Ureter (tissue), 1 donor: ENCODE results near the gene FANCM. TPM values are rescaled to one million over a fixed set of nuclear protein-coding genes. Genes with fewer than 3 reads are reported as not detected.
"Not testable (repeated sequence)": the region's sequence is repeated elsewhere in the genome, so short reads cannot be mapped to it uniquely, and the experiment has no call there.

Experiments
- DNase-seq: peaks from one replicate; pipeline ENCODE4 v3.0.0-alpha.2; 2020; ENCODE audit warnings: low spot score
- total RNA-seq: library from RNA; stranded (reverse); gene quantifications from one replicate; pipeline ENCODE4 v1.2.4, GENCODE V29; 2023
- donor health status: DM: yes; HTN: yes; CAD: no.

The FANCM gene
- total RNA-seq, 1 donor from 2014 or later = 9.9 TPM

GRCh38 chr14:45144658-45145057, 8.9 kb downstream of the FANCM start:
- no peak for DNase-seq

GRCh38 chr14:45145214-45145613, 9.5 kb downstream of the FANCM start:
- no peak for DNase-seq

GRCh38 chr14:45149602-45150001, 13.9 kb downstream of the FANCM start:
- no peak for DNase-seq

- DNase-seq = no peak
Observed at GRCh38 chr14:45150386-45150890, 14.7 kb downstream of the FANCM start.

- no peak for DNase-seq
Observed at GRCh38 chr14:45156067-45156466, 20.3 kb downstream of the FANCM start.

GRCh38 chr14:45169906-45170305, 34.2 kb downstream of the FANCM start:
- no peak for DNase-seq

GRCh38 chr14:45177076-45177475, 41.3 kb downstream of the FANCM start:
- no peak for DNase-seq

GRCh38 chr14:45181329-45181728, 45.6 kb downstream of the FANCM start:
- DNase-seq = no peak

GRCh38 chr14:45181806-45182205, 46.1 kb downstream of the FANCM start:
- no peak for DNase-seq

- DNase-seq = no peak
Observed at GRCh38 chr14:45185100-45185814, 49.5 kb downstream of the FANCM start.

- DNase-seq = no peak
Observed at GRCh38 chr14:45194964-45195363, 59.2 kb downstream of the FANCM start.

GRCh38 chr14:45198551-45198950, 62.8 kb downstream of the FANCM start:
- no peak for DNase-seq

- no peak for DNase-seq
Observed at GRCh38 chr14:45199230-45199629, 63.5 kb downstream of the FANCM start.

- no peak for DNase-seq
Observed at GRCh38 chr14:45201905-45202304, 66.2 kb downstream of the FANCM start.

- no peak for DNase-seq
Observed at GRCh38 chr14:45204241-45204640, 68.5 kb downstream of the FANCM start.

- no peak for DNase-seq
Observed at GRCh38 chr14:45210159-45210558, 74.4 kb downstream of the FANCM start.

- no peak for DNase-seq
Observed at GRCh38 chr14:45211295-45211694, 75.6 kb downstream of the FANCM start.

GRCh38 chr14:45212231-45212630, 76.5 kb downstream of the FANCM start:
- no peak for DNase-seq

- not testable (repeated sequence) for DNase-seq
Observed at GRCh38 chr14:45213716-45214115, 78.0 kb downstream of the FANCM start.

- not testable (repeated sequence) for DNase-seq
Observed at GRCh38 chr14:45214341-45214740, 78.6 kb downstream of the FANCM start.

- no peak for DNase-seq
Observed at GRCh38 chr14:45222485-45223262, 86.9 kb downstream of the FANCM start.

GRCh38 chr14:45227566-45227965, 91.8 kb downstream of the FANCM start:
- no peak for DNase-seq

- DNase-seq = no peak
Observed at GRCh38 chr14:45238988-45239387, 103.3 kb downstream of the FANCM start.
